ENCODE results near the gene SCAF8.
A peak's percentile ranks its signal among the peaks of the same experiment; 100 is the strongest.

The SCAF8 gene, protein sequence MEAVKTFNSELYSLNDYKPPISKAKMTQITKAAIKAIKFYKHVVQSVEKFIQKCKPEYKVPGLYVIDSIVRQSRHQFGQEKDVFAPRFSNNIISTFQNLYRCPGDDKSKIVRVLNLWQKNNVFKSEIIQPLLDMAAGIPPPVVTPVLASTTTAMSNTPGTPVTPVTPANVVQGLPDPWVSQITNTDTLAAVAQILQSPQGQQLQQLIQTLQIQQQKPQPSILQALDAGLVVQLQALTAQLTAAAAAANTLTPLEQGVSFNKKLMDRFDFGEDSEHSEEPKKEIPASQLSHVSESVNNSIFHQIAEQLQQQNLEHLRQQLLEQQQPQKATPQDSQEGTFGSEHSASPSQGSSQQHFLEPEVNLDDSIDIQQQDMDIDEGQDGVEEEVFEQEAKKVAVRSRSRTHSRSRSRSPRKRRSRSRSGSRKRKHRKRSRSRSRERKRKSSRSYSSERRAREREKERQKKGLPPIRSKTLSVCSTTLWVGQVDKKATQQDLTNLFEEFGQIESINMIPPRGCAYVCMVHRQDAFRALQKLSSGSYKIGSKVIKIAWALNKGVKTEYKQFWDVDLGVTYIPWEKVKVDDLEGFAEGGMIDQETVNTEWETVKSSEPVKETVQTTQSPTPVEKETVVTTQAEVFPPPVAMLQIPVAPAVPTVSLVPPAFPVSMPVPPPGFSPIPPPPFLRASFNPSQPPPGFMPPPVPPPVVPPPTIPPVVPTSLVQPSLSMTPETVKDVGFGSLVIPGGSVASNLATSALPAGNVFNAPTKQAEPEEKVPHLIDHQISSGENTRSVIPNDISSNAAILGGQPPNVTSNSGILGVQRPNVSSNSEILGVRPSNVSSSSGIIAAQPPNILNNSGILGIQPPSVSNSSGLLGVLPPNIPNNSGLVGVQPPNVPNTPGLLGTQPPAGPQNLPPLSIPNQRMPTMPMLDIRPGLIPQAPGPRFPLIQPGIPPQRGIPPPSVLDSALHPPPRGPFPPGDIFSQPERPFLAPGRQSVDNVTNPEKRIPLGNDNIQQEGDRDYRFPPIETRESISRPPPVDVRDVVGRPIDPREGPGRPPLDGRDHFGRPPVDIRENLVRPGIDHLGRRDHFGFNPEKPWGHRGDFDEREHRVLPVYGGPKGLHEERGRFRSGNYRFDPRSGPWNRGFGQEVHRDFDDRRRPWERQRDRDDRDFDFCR (N-terminal part only)

DNA sequence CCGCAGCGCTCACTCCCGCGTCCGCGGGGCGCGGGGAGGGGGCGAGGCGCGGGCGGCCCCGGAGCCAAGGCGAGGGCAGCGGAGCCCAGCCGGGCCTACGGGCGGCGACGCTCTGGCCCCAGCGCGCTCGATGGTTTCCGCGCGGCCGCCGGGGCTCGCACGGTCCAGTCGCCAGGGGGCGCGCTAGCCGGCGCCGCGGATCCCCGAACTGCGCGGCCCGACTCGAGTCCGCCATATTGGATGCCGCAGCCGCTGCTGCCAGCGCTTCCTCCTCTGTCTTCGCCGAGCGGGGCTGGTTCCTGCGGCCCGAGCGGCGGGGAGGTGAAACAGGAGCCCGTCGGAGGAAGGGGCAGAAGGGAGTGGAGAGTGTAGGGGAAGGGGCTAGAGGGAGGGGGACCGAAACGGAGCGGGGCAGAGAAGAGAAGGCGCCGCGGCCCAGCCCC is at the start of gene SCAF8:
Gene SCAF8 (plus strand): TSS at position 234 of the 443 bp plus-strand sequence. CDS start 485 bp downstream, outside the sequence.
- TF ChIP-seq, protein P1, sequence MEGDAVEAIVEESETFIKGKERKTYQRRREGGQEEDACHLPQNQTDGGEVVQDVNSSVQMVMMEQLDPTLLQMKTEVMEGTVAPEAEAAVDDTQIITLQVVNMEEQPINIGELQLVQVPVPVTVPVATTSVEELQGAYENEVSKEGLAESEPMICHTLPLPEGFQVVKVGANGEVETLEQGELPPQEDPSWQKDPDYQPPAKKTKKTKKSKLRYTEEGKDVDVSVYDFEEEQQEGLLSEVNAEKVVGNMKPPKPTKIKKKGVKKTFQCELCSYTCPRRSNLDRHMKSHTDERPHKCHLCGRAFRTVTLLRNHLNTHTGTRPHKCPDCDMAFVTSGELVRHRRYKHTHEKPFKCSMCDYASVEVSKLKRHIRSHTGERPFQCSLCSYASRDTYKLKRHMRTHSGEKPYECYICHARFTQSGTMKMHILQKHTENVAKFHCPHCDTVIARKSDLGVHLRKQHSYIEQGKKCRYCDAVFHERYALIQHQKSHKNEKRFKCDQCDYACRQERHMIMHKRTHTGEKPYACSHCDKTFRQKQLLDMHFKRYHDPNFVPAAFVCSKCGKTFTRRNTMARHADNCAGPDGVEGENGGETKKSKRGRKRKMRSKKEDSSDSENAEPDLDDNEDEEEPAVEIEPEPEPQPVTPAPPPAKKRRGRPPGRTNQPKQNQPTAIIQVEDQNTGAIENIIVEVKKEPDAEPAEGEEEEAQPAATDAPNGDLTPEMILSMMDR (IDR thresholded peaks at IDR 0.05; ENCODE audit: low read depth, low read length): peak; percentile 87
- peak; percentile 72 for DNase-seq
- H3K36me3 ChIP-seq: peaks cover 22% of the 10 kb centered on the region
- H3K9me3 ChIP-seq (ENCODE audit: severe bottlenecking): no peaks in the 10 kb centered on the region
- peak within 1 kb of the TSS; percentile 67 for H3K4me3 ChIP-seq (ENCODE audit: low read depth, low read length)
- H3K27me3 ChIP-seq (ENCODE audit: insufficient read depth, low read depth, severe bottlenecking): no peaks in the 10 kb centered on the region
- H3K27ac ChIP-seq: peak within 1 kb of the TSS; percentile 99

DNA sequence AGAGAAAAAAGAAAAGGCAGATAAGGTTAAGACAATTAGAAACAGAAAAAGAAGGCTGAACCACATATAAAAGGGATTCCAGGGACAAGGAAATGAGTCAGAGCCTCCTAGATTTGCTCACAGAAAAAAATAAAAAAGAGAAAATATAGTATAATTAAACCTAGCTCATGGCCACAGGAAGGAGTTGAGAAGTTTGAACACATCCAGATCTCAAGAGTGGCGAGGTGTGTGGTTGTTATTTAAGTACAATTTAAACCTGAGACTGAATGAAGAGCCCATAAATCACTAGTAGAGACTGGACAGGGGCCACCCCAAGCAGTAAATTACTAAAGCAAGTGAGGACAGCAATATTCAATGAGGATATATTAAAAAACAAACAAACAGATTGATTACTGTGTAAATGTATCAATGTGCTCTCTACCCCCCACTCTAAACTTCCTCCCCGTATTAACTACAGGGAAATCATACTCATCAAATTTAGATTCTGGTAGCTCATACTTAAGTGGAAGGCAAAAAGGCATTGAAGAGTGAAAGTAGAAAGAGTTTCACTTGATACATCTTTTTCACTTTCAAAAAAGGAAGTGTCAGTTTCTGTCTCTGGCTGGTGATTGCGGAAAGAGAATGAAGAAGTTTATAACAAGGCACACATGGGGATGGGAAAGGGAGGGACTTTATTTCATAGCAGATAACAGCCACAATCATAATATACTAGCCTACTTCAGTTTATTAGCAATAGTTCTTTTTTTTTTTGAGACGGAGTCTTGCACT is 49.3 kb upstream of the SCAF8 start:
- Histone ChIP-seq H3K27ac (no peak overlapping the region), H3K36me3 (no peaks in the 10 kb centered on the region), H3K4me3 (ENCODE audit: low read depth, low read length) (no peak overlapping the region), H3K9me3 (ENCODE audit: severe bottlenecking) (no peaks in the 10 kb centered on the region), H3K27me3 (ENCODE audit: insufficient read depth, low read depth, severe bottlenecking) (no peaks in the 10 kb centered on the region)
- TF ChIP-seq, protein P1 (IDR thresholded peaks at IDR 0.05; ENCODE audit: low read depth, low read length): no peak
- DNase-seq: no peak

DNA sequence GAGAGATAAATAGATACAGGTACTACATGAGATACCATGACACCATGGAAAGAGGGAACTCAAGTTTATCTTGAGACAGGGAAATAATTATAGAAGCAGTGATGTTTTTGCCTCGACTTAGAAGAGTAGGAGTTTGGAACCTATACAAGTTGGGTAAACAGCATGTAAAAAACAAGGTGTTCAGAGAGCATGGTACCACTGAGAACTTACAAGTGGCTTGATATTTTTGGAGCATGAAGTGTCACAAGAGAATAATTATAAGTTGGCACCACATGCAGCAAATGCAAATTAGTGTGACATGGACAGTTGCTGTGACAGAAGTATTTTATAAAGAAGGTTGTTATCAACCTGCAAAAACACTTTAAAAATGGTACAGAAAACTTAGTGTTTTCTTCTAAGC is 47.1 kb upstream of the SCAF8 start:
- no peak overlapping the region for H3K27ac ChIP-seq
- no peak overlapping the region for H3K4me3 ChIP-seq (ENCODE audit: low read depth, low read length)
- TF ChIP-seq, protein P1 (IDR thresholded peaks at IDR 0.05; ENCODE audit: low read depth, low read length): no peak
- no peaks in the 10 kb centered on the region for H3K27me3 ChIP-seq (ENCODE audit: insufficient read depth, low read depth, severe bottlenecking)
- DNase-seq: no peak
- H3K9me3 ChIP-seq (ENCODE audit: severe bottlenecking): no peaks in the 10 kb centered on the region
- no peaks in the 10 kb centered on the region for H3K36me3 ChIP-seq

DNA sequence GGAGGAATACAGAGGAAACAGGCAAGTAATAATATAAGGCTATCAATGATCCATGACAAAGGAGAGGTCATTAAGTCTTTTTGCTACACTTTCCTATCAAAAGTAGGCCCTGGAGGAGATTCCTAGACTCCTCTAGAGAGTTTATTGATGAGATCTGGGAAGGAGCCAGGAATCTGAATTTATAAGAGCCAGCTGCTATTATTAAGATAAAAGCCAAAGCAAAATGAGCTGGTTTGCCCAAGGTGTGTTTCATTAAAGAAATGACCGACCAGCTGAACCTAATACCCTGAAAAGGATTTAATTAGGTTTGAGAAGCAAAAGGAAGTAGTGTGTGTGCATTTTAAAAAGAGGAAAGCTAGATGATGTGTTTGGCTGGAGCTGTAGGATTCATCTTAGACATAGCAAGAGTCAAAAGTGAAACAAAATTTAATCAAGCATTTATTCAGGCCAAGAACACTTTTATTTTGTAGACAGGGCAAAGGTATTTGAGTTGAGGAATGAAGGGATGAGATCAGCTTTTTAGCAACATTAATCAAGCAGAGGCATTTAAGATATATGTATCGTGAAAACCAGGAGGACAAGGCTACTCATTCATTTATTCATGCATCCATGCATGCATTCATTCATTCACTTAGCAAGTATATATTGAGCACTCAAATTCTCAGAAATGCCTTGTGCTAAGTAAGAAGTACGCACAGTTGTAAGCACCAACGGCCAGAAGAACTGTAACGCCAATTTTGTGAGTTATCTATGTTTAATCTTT is 43.5 kb upstream of the SCAF8 start:
- no peak for DNase-seq
- TF ChIP-seq, protein P1 (IDR thresholded peaks at IDR 0.05; ENCODE audit: low read depth, low read length): no peak
- Histone ChIP-seq H3K27ac (no peak overlapping the region), H3K27me3 (ENCODE audit: insufficient read depth, low read depth, severe bottlenecking) (no peaks in the 10 kb centered on the region), H3K4me3 (ENCODE audit: low read depth, low read length) (no peak overlapping the region), H3K9me3 (ENCODE audit: severe bottlenecking) (no peaks in the 10 kb centered on the region), H3K36me3 (no peaks in the 10 kb centered on the region)

Data from WERI-Rb-1 (cell line).